ENCODE data around the gene GPATCH2.

The GPATCH2 gene

DNA sequence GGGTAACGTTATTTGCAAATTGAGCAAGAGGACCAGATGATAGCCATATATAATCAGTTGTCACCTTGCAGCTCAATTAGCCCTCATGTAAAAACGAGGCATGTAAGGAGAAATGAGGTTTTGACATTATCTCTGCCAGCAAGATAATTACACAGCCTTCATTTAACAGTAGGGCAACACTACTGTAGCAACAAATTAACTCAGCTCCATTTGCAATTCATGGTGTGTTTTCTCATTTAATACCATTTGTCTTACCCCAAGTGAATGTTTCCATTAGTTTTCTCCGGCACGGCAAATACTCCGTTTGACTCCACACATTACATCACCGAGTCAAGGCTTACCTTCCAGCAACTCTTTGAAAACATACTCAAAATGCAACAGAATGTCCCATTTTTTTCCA is 66.7 kb downstream of the GPATCH2 start:
- TF ChIP-seq, protein P1, sequence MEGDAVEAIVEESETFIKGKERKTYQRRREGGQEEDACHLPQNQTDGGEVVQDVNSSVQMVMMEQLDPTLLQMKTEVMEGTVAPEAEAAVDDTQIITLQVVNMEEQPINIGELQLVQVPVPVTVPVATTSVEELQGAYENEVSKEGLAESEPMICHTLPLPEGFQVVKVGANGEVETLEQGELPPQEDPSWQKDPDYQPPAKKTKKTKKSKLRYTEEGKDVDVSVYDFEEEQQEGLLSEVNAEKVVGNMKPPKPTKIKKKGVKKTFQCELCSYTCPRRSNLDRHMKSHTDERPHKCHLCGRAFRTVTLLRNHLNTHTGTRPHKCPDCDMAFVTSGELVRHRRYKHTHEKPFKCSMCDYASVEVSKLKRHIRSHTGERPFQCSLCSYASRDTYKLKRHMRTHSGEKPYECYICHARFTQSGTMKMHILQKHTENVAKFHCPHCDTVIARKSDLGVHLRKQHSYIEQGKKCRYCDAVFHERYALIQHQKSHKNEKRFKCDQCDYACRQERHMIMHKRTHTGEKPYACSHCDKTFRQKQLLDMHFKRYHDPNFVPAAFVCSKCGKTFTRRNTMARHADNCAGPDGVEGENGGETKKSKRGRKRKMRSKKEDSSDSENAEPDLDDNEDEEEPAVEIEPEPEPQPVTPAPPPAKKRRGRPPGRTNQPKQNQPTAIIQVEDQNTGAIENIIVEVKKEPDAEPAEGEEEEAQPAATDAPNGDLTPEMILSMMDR (IDR thresholded peaks at IDR 0.05; ENCODE audit: extremely low read depth, insufficient read depth, missing control alignments), result no peak
- in situ Hi-C loops (cut with MboI; ENCODE audit: low pct_unique_long_range_greater_than_20kb, low sequenced_read_pairs, unreplicated experiment), result no loop called here
- no peak for DNase-seq (ENCODE audit: low spot score)

DNA sequence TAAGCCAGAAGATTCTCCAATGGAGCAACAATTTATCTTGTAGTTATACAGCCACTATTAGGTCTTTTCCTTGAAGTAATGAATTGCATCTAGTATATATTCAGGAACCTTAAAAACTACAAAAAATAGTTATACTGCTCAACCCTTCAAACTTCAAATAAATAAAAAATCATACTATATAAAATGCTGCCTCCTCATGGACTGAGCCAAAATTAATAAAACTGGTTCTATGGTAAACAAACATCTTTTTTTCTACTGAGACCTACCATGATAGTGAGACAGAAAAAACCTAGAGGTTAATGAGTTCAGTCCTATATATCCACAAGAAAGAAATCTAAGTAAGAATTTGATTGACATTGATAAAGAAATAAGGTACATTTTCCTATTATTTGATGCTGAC is 67.7 kb downstream of the GPATCH2 start:
- no peak for DNase-seq (ENCODE audit: low spot score)
- TF ChIP-seq, protein P1 (IDR thresholded peaks at IDR 0.05; ENCODE audit: extremely low read depth, insufficient read depth, missing control alignments), result no peak
- in situ Hi-C loops (cut with MboI; ENCODE audit: low pct_unique_long_range_greater_than_20kb, low sequenced_read_pairs, unreplicated experiment), result no loop called here

DNA sequence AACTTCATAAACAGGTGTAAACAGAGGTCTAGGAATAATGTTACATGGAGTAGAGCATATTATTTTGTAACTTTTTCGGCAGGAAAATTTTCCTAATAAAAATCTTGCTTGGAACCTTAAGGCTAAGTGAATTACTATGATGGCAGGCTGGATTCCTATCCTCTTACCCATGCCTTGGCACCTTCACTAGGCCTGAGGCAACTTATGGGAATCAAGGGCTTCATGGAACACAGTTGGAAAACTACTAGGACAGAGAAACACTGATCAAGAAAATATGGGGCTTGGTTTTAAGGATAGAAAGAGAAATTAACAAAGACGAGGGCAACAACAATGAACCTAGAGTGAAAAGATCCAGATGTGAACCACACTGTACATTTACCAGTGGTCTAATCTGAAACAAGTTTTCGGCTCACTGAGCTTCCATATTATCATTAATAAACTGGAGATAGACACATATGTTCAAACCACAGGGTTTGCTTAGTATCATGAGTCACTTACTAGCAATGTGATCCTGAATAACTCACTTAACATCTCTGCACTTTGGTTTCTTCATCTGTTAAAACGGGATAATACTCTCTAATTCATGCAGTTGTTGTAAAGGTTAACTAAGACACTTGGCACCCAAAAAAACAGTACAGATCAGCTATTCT is 68.5 kb downstream of the GPATCH2 start:
- TF ChIP-seq, protein P1 (IDR thresholded peaks at IDR 0.05; ENCODE audit: extremely low read depth, insufficient read depth, missing control alignments), result no peak
- in situ Hi-C loops (cut with MboI; ENCODE audit: low pct_unique_long_range_greater_than_20kb, low sequenced_read_pairs, unreplicated experiment), result no loop called here
- DNase-seq (ENCODE audit: low spot score), result no peak

DNA sequence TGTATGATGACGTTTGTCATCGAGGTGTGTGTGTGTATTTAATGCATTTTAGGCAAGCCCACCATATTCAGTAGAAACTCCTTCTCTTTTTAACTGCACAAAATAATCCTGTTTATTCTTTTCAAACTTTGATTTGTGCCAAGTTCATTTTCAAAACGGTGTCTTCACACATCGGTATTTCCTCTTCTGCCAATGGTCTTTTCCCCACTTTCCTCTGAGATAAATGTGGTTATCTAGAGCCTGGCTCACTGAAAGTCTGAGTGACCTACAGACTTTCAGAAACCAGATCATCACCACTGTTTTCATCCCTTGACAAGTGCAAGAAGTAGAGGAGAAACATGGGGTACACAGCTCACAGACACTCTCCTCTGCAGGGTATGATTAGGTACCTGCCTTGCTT is 69.4 kb downstream of the GPATCH2 start:
- TF ChIP-seq, protein P1 (IDR thresholded peaks at IDR 0.05; ENCODE audit: extremely low read depth, insufficient read depth, missing control alignments), result no peak
- DNase-seq (ENCODE audit: low spot score), result no peak
- in situ Hi-C loops (cut with MboI; ENCODE audit: low pct_unique_long_range_greater_than_20kb, low sequenced_read_pairs, unreplicated experiment), result no loop called here

DNA sequence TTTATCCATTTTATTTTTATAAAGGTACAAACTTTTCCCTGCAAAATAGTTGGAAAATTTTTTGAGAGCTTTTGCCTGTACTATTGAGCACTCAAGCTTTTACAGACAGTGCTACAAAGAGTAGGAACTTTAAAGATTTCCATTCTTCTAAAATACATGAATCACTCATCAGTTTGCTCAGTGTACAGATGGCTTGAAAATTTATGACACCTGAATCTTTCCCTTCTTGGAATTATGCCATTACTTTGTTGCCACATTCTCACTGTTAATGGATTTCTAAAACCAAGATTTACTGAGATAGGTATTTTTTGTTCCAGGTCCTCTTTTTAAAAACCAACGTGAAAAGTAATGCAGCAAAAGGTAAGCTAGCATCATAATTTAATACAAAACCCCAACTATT is 76.0 kb downstream of the GPATCH2 start:
- no peak for DNase-seq (ENCODE audit: low spot score)
- in situ Hi-C loops (cut with MboI; ENCODE audit: low pct_unique_long_range_greater_than_20kb, low sequenced_read_pairs, unreplicated experiment), result no loop called here
- TF ChIP-seq, protein P1 (IDR thresholded peaks at IDR 0.05; ENCODE audit: extremely low read depth, insufficient read depth, missing control alignments), result no peak

DNA sequence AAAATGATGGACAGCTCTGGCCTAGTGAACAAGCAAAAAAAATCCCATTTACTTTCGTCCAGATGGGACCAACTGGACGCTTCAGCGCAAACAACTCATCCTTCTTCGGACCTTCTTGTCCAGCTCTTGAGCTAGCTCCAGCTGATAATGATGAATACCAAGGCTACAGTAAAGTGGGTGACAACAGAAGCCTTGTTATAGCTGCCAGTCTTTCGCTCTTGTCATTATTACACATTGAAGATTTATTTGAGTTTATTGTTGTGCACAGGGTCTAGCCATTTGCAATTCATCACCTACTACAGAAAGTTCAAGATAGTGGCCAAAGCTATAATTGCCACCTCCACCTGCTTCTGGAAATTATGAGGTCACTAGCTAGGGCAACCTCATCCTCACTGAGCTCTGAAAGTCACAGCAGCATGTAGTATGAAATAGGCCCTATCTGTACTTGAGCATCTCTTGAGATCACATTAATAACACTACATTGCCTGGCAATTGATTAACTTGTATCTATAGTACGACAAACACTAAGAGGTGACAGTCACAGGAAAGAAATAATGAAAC is 76.9 kb downstream of the GPATCH2 start:
- no peak for DNase-seq (ENCODE audit: low spot score)
- TF ChIP-seq, protein P1 (IDR thresholded peaks at IDR 0.05; ENCODE audit: extremely low read depth, insufficient read depth, missing control alignments), result no peak
- in situ Hi-C loops (cut with MboI; ENCODE audit: low pct_unique_long_range_greater_than_20kb, low sequenced_read_pairs, unreplicated experiment), result no loop called here

All from GM13977 (cell line).